IMR-90 (cell line): ENCODE results near the gene GFAP. TPM values are rescaled to one million over a fixed set of nuclear protein-coding genes. Genes with fewer than 3 reads are reported as not detected.

ENCODE experiments used
- ATAC-seq: fragments of 200-7000 bp; cut with Tn5 transposase; 2 replicates; pipeline ENCODE4 v1.9.1; 2020; ENCODE audit warnings: low read depth, mild to moderate bottlenecking, moderate library complexity
- BruUV-seq: library from RNA; stranded (reverse); fragments of 400-500 nt; replicated peaks from 2 replicates; lab custom pipeline; 2021; lab: Mats Ljungman, UMichigan
- CTCF ChIA-PET: fragments of 300-600 bp; formaldehyde crosslinking; extraction: SDS; loops from one replicate; lab custom pipeline; 2021; ENCODE audit warnings: antibody characterized with exemption; lab: Yijun Ruan, JAX
- POLR2A ChIA-PET: fragments of 300-600 bp; sonication (Branson Sonifier 250); formaldehyde crosslinking; loops from one replicate; lab custom pipeline; 2022; ENCODE audit warnings: antibody characterized with exemption; ENCODE audit not compliant: unreplicated experiment; lab: Charles Lee
- DNase-seq: peaks from one replicate; pipeline ENCODE4 v3.0.0; 2013
- H2AFZ ChIP-seq: replicated peaks from 2 replicates; pipeline ENCODE3; 2013; ENCODE audit warnings: low read length, mild to moderate bottlenecking; ENCODE audit not compliant: poor library complexity
- H2AK5ac ChIP-seq: 2 replicates; pipeline ENCODE4 v1.6.1; 2013; ENCODE audit warnings: low read depth, low read length, inconsistent platforms
- H2AK9ac ChIP-seq: replicated peaks from 2 replicates; pipeline ENCODE3; 2013; ENCODE audit warnings: mild to moderate bottlenecking, low read depth, low read length, moderate library complexity; ENCODE audit not compliant: poor library complexity
- H2BK120ac ChIP-seq: 2 replicates; pipeline ENCODE4 v1.6.1; 2013; ENCODE audit warnings: low read depth, low read length, inconsistent platforms
- H2BK15ac ChIP-seq: 3 replicates; pipeline ENCODE4 v1.6.1; 2013; ENCODE audit warnings: low read depth, low read length, inconsistent platforms
- H2BK20ac ChIP-seq: 2 replicates; pipeline ENCODE4 v1.6.1; 2013; ENCODE audit warnings: low read depth, mild to moderate bottlenecking, inconsistent platforms, low read length, moderate library complexity
- H2BK5ac ChIP-seq: 2 replicates; pipeline ENCODE4 v1.6.1; 2013; ENCODE audit warnings: mild to moderate bottlenecking, low read depth, low read length, inconsistent platforms; ENCODE audit not compliant: poor library complexity, severe bottlenecking
- H3K14ac ChIP-seq: replicated peaks from 2 replicates; pipeline ENCODE4 v1.6.1; 2013; ENCODE audit warnings: low read depth, low read length, inconsistent platforms
- H3K18ac ChIP-seq: 2 replicates; pipeline ENCODE4 v1.6.1; 2013; ENCODE audit warnings: low read depth, low read length, control low read depth
- H3K23ac ChIP-seq: 2 replicates; pipeline ENCODE4 v1.6.1; 2013; ENCODE audit warnings: low read depth, low read length, inconsistent platforms
- H3K27ac ChIP-seq: 2 replicates; pipeline ENCODE4 v1.5.1; 2013; ENCODE audit warnings: mild to moderate bottlenecking, control low read depth, low read length; ENCODE audit not compliant: insufficient read depth
- H3K27me3 ChIP-seq: 2 replicates; pipeline ENCODE4 v1.6.1; 2013; ENCODE audit warnings: low read length; ENCODE audit not compliant: control insufficient read depth, insufficient read depth
- H3K36me3 ChIP-seq: 2 replicates; pipeline ENCODE4 v1.6.1; 2013; ENCODE audit warnings: low read length, mixed read lengths; ENCODE audit not compliant: control insufficient read depth, insufficient read depth
- H3K4ac ChIP-seq: 2 replicates; pipeline ENCODE4 v1.6.1; 2013; ENCODE audit warnings: low read depth, low read length, inconsistent platforms
- H3K4me1 ChIP-seq: 2 replicates; pipeline ENCODE4 v1.6.1; 2013; ENCODE audit warnings: low read length, mixed read lengths; ENCODE audit not compliant: control insufficient read depth, insufficient read depth
- H3K4me2 ChIP-seq: 2 replicates; pipeline ENCODE4 v1.6.1; 2013; ENCODE audit warnings: low read depth, mild to moderate bottlenecking, control low read depth, low read length, moderate library complexity
- H3K4me3 ChIP-seq: 2 replicates; pipeline ENCODE4 v1.5.1; 2013; ENCODE audit warnings: low read depth, mild to moderate bottlenecking, control low read depth, low read length, moderate library complexity; ENCODE audit not compliant: insufficient read depth
- H3K56ac ChIP-seq: 2 replicates; pipeline ENCODE4 v1.6.1; 2013; ENCODE audit warnings: low read length, inconsistent platforms; ENCODE audit not compliant: insufficient read depth; ENCODE audit errors: extremely low read depth
- H3K79me1 ChIP-seq, 2 experiments: 2 replicates each; pipeline ENCODE4 v1.6.1; 2013; ENCODE audit warnings: low read length in 2 of 2, inconsistent platforms in 1 of 2, low read depth in 1 of 2
- H3K9ac ChIP-seq: 2 replicates; pipeline ENCODE4 v1.6.1; 2013; ENCODE audit warnings: low read depth, low read length, control low read depth
- H3K9me1 ChIP-seq: 2 replicates; pipeline ENCODE4 v1.6.1; 2013; ENCODE audit warnings: low read length, inconsistent platforms; ENCODE audit not compliant: insufficient read depth
- H3K9me3 ChIP-seq: 2 replicates; pipeline ENCODE4 v1.6.1; 2013; ENCODE audit warnings: low read length; ENCODE audit not compliant: control insufficient read depth, insufficient read depth
- H4K20me1 ChIP-seq: 2 replicates; pipeline ENCODE4 v1.6.1; 2013; ENCODE audit warnings: low read length, inconsistent platforms; ENCODE audit not compliant: insufficient read depth
- H4K5ac ChIP-seq: 2 replicates; pipeline ENCODE4 v1.6.1; 2013; ENCODE audit warnings: mild to moderate bottlenecking, low read depth, low read length, control low read depth
- H4K8ac ChIP-seq, 2 experiments: 2 replicates each; pipeline ENCODE4 v1.6.1; 2013; ENCODE audit warnings: low read depth in 2 of 2, low read length in 2 of 2, control low read depth in 1 of 2, inconsistent platforms in 1 of 2
- H4K91ac ChIP-seq: 2 replicates; pipeline ENCODE4 v1.6.1; 2013; ENCODE audit warnings: low read depth, low read length, inconsistent platforms; ENCODE audit not compliant: insufficient read depth
- BHLHE40 ChIP-seq: fragments of 150-350 bp; IDR thresholded peaks from 2 replicates; pipeline ENCODE4 v1.6.1; 2016; ENCODE audit warnings: mild to moderate bottlenecking, low read depth, low read length
- POLR2A ChIP-seq: IDR thresholded peaks from 2 replicates; pipeline ENCODE4 v1.6.1; 2012; ENCODE audit warnings: mild to moderate bottlenecking, low read depth, low read length
- WGBS, 2 experiments: methylation state at CpG; one replicate each; pipeline versions ENCODE4 v1.1.5 to v1.1.7; 2013; ENCODE audit warnings: missing lambda C conversion rate in 2 of 2; ENCODE audit not compliant: insufficient read length in 1 of 2; ENCODE audit errors: extremely low coverage in 2 of 2; 5-methylcytosine and 5-hydroxymethylcytosine counted together
- dilution Hi-C: fragments of 300-500 bp; cut with HindIII; formaldehyde crosslinking; loops from one replicate; pipeline ENCODE4 v1.14.3; 2018; ENCODE audit warnings: low sequenced_read_pairs; ENCODE audit not compliant: unreplicated experiment
- in situ Hi-C: fragments of 300-500 bp; cut with MboI; formaldehyde crosslinking; loops from 3 replicates; pipeline ENCODE4 v1.14.3; 2019; ENCODE audit warnings: low sequenced_read_pairs, inconsistent platforms, mixed read lengths
- intact Hi-C: fragments of 100-400 bp; cut with micrococcal nuclease; formaldehyde crosslinking; loops from 2 replicates; pipeline ENCODE4 v1.10.0; 2022
- polyA plus RNA-seq, 3 experiments: library from polyadenylated mRNA; depleted of rRNA; stranded (reverse); fragments of >200 nt; gene quantifications; 2 replicates each; pipeline ENCODE4 v1.2.3, GENCODE V29; 2012; ENCODE audit warnings: low replicate concordance in 1 of 3
- total RNA-seq: library from RNA; depleted of rRNA; stranded (reverse); fragments of >200 nt; gene quantifications from 2 replicates; pipeline ENCODE4 v1.2.3, GENCODE V29; 2012

The GFAP gene
- total and polyA plus RNA-seq, 2 of the 4 experiments (the other 2 are of a cell fraction): 0.18 to 0.19 TPM

DNA sequence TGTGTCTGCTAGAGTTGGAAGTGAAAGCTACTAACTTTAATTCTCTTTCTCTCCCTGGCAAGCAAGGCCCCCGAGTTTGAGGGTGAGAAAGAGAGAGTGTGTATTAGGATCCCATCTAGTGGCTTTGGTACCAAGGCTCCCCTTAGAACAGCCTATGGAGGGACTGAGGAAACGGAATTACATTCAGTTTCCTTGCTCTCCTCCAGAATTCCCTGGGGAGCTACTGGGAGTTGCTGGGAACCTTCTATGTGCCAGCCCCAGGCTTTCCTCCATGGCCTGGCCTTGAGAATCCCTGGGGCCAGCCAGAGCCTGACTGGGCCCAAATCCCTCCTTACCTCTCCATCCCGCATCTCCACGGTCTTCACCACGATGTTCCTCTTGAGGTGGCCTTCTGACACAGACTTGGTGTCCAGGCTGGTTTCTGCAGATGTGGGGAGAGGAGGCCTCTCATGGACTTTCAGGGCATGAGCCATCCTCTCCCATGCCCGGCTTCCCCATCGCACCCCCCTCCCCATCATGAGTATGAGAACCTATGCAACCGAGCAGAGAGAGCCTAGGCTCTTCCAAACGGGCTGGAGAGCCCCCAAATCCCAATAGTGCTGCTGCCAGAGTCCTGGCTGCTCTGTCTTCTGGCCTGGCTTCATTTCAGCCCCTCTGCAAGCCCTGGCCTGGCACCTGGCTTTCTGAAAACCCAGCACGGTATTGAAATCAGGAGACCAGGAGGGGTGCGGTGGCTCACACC, 7.4 kb downstream of the GFAP start:
- Histone ChIP-seq H3K79me1 (peaks cover 0 to 16% of the 10 kb centered on the region in 2 experiments; a peak in 2 of 4 replicates), H3K27ac (no peak overlapping the region), H3K27me3 (0 out of 2 replicates have a peak, but pooled peaks cover 2% of the 10 kb centered on the region), H3K23ac (no peak overlapping the region), H3K36me3 (no peaks in the 10 kb centered on the region), H3K18ac (no peak overlapping the region), H3K9me3 (no peaks in the 10 kb centered on the region), H2BK5ac (no peak overlapping the region), H2BK20ac (peak overlapping the region; percentile 99), H3K4me1 (peaks cover 18% of the 10 kb centered on the region), H4K8ac (no peak overlapping the region; a peak in 1 of 4 replicates), H3K9ac (no peak overlapping the region), H2BK120ac (peak overlapping the region; percentile 100), H2AK9ac (peak overlapping the region; percentile 75), H4K5ac (no peak overlapping the region), H2BK15ac (peak overlapping the region; percentile 84; the same call in 2 of the 3 replicates), H4K20me1 (no peaks in the 10 kb centered on the region), H3K14ac (peak overlapping the region; percentile 78), H3K56ac (no peak overlapping the region), H2AFZ (no peak overlapping the region), H3K4me3 (no peak overlapping the region), H2AK5ac (peak overlapping the region; percentile 100), H3K4me2 (no peak overlapping the region), H3K9me1 (peaks cover 34% of the 10 kb centered on the region), H3K4ac (peak overlapping the region; percentile 99), H4K91ac (peak overlapping the region; percentile 76)
- intact Hi-C loops (no loop called here), dilution Hi-C loops (no loop called here), in situ Hi-C loops (no loop called here)
- WGBS, 2 experiments: 60% methylated on average over 1 of the region's 11 CpGs; no CpG with 5 or more reads in 1 of the 2 experiments
- BruUV-seq: no TSS peak
- ATAC-seq (no peak), DNase-seq (no peak)
- no peak for TF ChIP-seq POLR2A
- no peak for TF ChIP-seq BHLHE40
- ChIA-PET POLR2A (no interaction called here), CTCF (no interaction called here)
